ENCODE results near the gene DNAH3. TPM values are rescaled to one million over a fixed set of nuclear protein-coding genes. Genes with fewer than 3 reads are reported as not detected.

DNAH3 gene
- total RNA-seq, 1 experiment from 2014 or later = 0.24 TPM

GRCh38 chr16:21088646-21089538 is 61.8 kb downstream of the DNAH3 start:
- H3K27ac Mint-ChIP-seq = no peak overlapping the region
- TF ChIP-seq CTCF (conservative IDR thresholded peaks at IDR 0.05) = no peak
- H3K27me3 Mint-ChIP-seq (ENCODE audit: low read depth) = no peaks in the 10 kb centered on the region; the same call in none of the 2 replicates

More at GRCh38 chr16:21088646-21089538, 61.8 kb downstream of the DNAH3 start:
- Mint-ChIP-seq H3K4me3 (no peak overlapping the region), H3K4me1 (peaks cover 3 to 7% of the 10 kb centered on the region in 2 experiments; a peak in 2 of 4 replicates), H3K9me3 (peaks cover 0 to 5% of the 10 kb centered on the region in 2 experiments; a peak in 2 of 5 replicates), H3K36me3 (ENCODE audit: insufficient read depth in 1 of 3, low read depth in 3 of 3) (no peaks in the 10 kb centered on the region; a peak in 1 of 7 replicates)
- Histone ChIP-seq H3T11ph (ENCODE audit: low read length) (no peak overlapping the region), H4K8ac (replicated peaks; ENCODE audit: insufficient read length, low read depth, low read length) (no peak overlapping the region), H3K56ac (ENCODE audit: insufficient read length, low read depth, low read length) (no peak overlapping the region), H3K27ac (ENCODE audit: insufficient read length, low read depth, low read length) (no peak overlapping the region), H3K4ac (ENCODE audit: low read depth, low read length) (no peak overlapping the region), H3K23me2 (ENCODE audit: insufficient read length, low read depth, low read length, poor library complexity, severe bottlenecking) (no peaks in the 10 kb centered on the region), H2BK5ac (ENCODE audit: insufficient read length, low read length) (no peak overlapping the region), H3K18ac (ENCODE audit: insufficient read length, low read depth, low read length) (no peak overlapping the region), H2BK20ac (ENCODE audit: low read depth, low read length, poor library complexity, severe bottlenecking) (no peak overlapping the region), H3K79me2 (ENCODE audit: insufficient read depth, low read length) (no peaks in the 10 kb centered on the region), H3K23ac (ENCODE audit: insufficient read length, low read depth, low read length) (no peak overlapping the region), H3K79me1 (ENCODE audit: insufficient read depth, low read depth, low read length, poor library complexity, severe bottlenecking) (no peaks in the 10 kb centered on the region), H3K9ac (ENCODE audit: extremely low read depth, insufficient read length, low read length) (no peak overlapping the region), H2AFZ (ENCODE audit: low read length) (no peak overlapping the region), H4K91ac (ENCODE audit: insufficient read length, low read depth, low read length) (no peak overlapping the region), H3K4me2 (ENCODE audit: insufficient read depth, insufficient read length, low read length) (no peak overlapping the region), H3K4me1 (ENCODE audit: insufficient read depth, low read length) (no peaks in the 10 kb centered on the region), H2BK120ac (ENCODE audit: low read depth, low read length, poor library complexity, severe bottlenecking) (no peak overlapping the region), H3K9me3 (ENCODE audit: control insufficient read depth, low read depth, low read length) (no peaks in the 10 kb centered on the region), H2AK5ac (ENCODE audit: insufficient read length, low read length) (no peak overlapping the region), H4K5ac (ENCODE audit: insufficient read length, low read depth, low read length) (no peak overlapping the region), H2BK15ac (ENCODE audit: low read depth, low read length) (no peak overlapping the region), H2BK12ac (ENCODE audit: insufficient read length, low read depth, low read length) (no peak overlapping the region), H3K14ac (ENCODE audit: insufficient read depth, low read length) (no peak overlapping the region), H3K27me3 (ENCODE audit: insufficient read depth, low read length) (no peaks in the 10 kb centered on the region), H4K20me1 (ENCODE audit: control insufficient read depth, insufficient read depth, insufficient read length) (no peaks in the 10 kb centered on the region)
- DNase-seq = no peak
- WGBS (ENCODE audit: extremely low coverage, insufficient read length, low lambda C conversion rate) = no CpG with 5 or more reads among the region's 3 CpGs

Measured in H9 (cell line).